Stimulated activated naive B cell treated with anti-CD40 and anti-IgM and Interleukin-4, amounts not matched to agents 10 μg/mL and 1 μg/mL and 100 μg/mL, for 72 hours (primary cell): ENCODE results near the gene DACH2.
A peak's percentile ranks its signal among the peaks of the same experiment; 100 is the strongest.

ENCODE experiments used
- ATAC-seq, 2 donors: fragments of 150-1000 bp; cut with Tn5 transposase; replicated peaks; 2 replicates each; pipeline ENCODE4 v1.10.0; 2021; ENCODE audit warnings: moderate library complexity in 1 of 2
- DNase-seq: peaks from one replicate; pipeline ENCODE4 v3.0.0; 2021
- H3K27ac Mint-ChIP-seq: one replicate; pipeline ENCODE4 v1.8.0; 2022; ENCODE audit warnings: mild to moderate bottlenecking, mixed read lengths
- H3K27me3 Mint-ChIP-seq, 2 donors: one replicate each; pipeline ENCODE4 v1.8.0; 2022; ENCODE audit warnings: mixed read lengths in 2 of 2
- H3K36me3 Mint-ChIP-seq, 2 donors: one replicate each; pipeline ENCODE4 v1.8.0; 2022; ENCODE audit warnings: mixed read lengths in 2 of 2, mild to moderate bottlenecking in 1 of 2
- H3K4me1 Mint-ChIP-seq, 2 donors: one replicate each; pipeline ENCODE4 v1.8.0; 2022; ENCODE audit warnings: mixed read lengths in 2 of 2, mild to moderate bottlenecking in 1 of 2
- H3K4me3 Mint-ChIP-seq, 2 donors: one replicate each; pipeline ENCODE4 v1.8.0; 2022; ENCODE audit warnings: mild to moderate bottlenecking in 2 of 2, mixed read lengths in 2 of 2, moderate library complexity in 1 of 2
- H3K9me3 Mint-ChIP-seq, 2 donors: one replicate each; pipeline ENCODE4 v1.8.0; 2022; ENCODE audit warnings: mixed read lengths in 2 of 2, mild to moderate bottlenecking in 1 of 2

The DACH2 gene

GRCh38 chrX:86379209-86379608 lies 231.0 kb downstream of the DACH2 start:
- Mint-ChIP-seq H3K36me3 (no peaks in the 10 kb centered on the region), H3K27ac (no peak overlapping the region), H3K9me3 (no peaks in the 10 kb centered on the region), H3K4me1 (no peaks in the 10 kb centered on the region), H3K4me3 (no peak overlapping the region), H3K27me3 (no peaks in the 10 kb centered on the region)
- ATAC-seq (no peak), DNase-seq (no peak)

GRCh38 chrX:86383681-86384540 lies 235.7 kb downstream of the DACH2 start:
- no peak overlapping the region for H3K4me3 Mint-ChIP-seq
- H3K27ac Mint-ChIP-seq: no peak overlapping the region
- no peaks in the 10 kb centered on the region for H3K36me3 Mint-ChIP-seq
- no peaks in the 10 kb centered on the region for H3K9me3 Mint-ChIP-seq
- no peak for DNase-seq
- no peak for ATAC-seq
- H3K27me3 Mint-ChIP-seq: no peaks in the 10 kb centered on the region
- H3K4me1 Mint-ChIP-seq: no peaks in the 10 kb centered on the region

- Mint-ChIP-seq H3K9me3 (no peaks in the 10 kb centered on the region), H3K27ac (no peak overlapping the region), H3K36me3 (no peaks in the 10 kb centered on the region), H3K4me1 (no peaks in the 10 kb centered on the region), H3K4me3 (no peak overlapping the region), H3K27me3 (no peaks in the 10 kb centered on the region)
- ATAC-seq: no peak
- no peak for DNase-seq
Observed at GRCh38 chrX:86407371-86407770, 259.1 kb downstream of the DACH2 start.

DNA sequence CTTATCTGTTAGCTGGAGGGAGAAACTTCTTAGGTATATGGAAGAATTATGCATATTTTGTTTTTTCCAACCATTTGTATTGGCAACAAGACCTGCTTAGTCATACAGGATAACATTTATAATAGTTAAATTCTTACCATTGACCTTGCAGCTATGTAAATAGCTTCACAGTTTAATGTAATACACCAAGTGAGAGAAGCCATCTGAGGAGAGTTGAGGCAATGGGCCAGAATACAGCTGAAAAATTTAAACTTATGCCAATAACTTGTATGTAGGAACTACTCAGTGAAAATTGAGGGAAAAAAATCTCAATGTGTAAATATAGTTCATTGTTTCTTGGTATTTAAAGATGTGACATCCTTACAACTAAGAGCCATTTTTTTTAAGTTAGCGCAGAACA lies 273.5 kb downstream of the DACH2 start:
- no peak for DNase-seq
- ATAC-seq: no peak
- H3K4me1 Mint-ChIP-seq: no peaks in the 10 kb centered on the region
- H3K27ac Mint-ChIP-seq: no peak overlapping the region
- no peak overlapping the region for H3K4me3 Mint-ChIP-seq
- no peaks in the 10 kb centered on the region for H3K9me3 Mint-ChIP-seq
- H3K27me3 Mint-ChIP-seq: no peaks in the 10 kb centered on the region
- no peaks in the 10 kb centered on the region for H3K36me3 Mint-ChIP-seq

DNA sequence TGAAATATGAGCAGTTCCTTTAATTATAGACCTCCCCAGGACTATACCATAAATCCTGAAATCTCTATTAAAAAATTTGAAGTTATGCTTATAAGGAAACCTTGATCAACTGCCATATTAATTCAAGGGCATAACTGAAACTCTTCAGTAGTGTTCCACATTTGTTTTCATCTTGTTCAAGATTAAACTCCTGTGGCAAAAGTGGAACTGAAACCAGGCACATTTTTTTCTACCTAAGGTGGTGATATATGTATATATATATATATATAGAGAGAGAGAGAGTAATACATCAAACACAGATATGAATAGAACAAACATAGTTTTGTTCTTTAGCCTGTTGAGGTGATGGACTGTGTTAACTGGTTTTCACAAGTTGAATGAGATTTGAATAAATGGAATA lies 287.9 kb downstream of the DACH2 start:
- no peaks in the 10 kb centered on the region for H3K4me1 Mint-ChIP-seq
- peaks cover 3 to 4% of the 10 kb centered on the region in 2 donors for H3K9me3 Mint-ChIP-seq
- no peaks in the 10 kb centered on the region for H3K27me3 Mint-ChIP-seq
- no peaks in the 10 kb centered on the region for H3K36me3 Mint-ChIP-seq
- DNase-seq (no peak), ATAC-seq (no peak)
- H3K27ac Mint-ChIP-seq: no peak overlapping the region
- H3K4me3 Mint-ChIP-seq: no peak overlapping the region

DNA sequence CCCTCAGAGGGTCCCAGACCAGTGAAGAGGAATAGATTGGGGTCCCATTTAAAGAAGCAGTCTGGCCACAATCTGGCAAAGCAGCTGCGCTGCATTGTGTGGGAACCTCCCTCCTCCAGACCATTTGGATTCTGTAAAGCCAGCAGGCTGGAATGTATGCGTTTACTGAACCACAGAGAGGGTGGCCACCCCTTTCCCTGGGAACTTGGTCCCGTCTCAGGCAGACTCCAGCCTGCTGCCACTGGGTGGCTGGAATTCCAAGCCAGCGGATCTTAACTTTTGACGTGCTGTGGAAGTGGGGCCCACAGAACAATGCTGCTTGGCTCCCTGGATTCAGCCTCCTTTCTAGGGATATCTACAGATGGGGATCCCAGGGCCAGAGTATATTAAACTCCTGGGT lies 307.2 kb downstream of the DACH2 start:
- peaks cover 4 to 5% of the 10 kb centered on the region in 2 donors for H3K9me3 Mint-ChIP-seq
- H3K36me3 Mint-ChIP-seq: no peaks in the 10 kb centered on the region
- no peaks in the 10 kb centered on the region for H3K27me3 Mint-ChIP-seq
- no peak overlapping the region for H3K27ac Mint-ChIP-seq
- DNase-seq: no peak
- no peaks in the 10 kb centered on the region for H3K4me1 Mint-ChIP-seq
- no peak for ATAC-seq
- no peak overlapping the region for H3K4me3 Mint-ChIP-seq

- Mint-ChIP-seq H3K27me3 (no peaks in the 10 kb centered on the region), H3K4me1 (no peaks in the 10 kb centered on the region), H3K27ac (no peak overlapping the region), H3K4me3 (no peak overlapping the region), H3K36me3 (no peaks in the 10 kb centered on the region), H3K9me3 (peaks cover 0 to 1% of the 10 kb centered on the region in 2 donors)
- DNase-seq: no peak
- no peak for ATAC-seq
Observed at GRCh38 chrX:86460760-86461159, 312.5 kb downstream of the DACH2 start.

GRCh38 chrX:86504297-86504696 lies 356.0 kb downstream of the DACH2 start:
- peaks cover 0 to 3% of the 10 kb centered on the region in 2 donors for H3K9me3 Mint-ChIP-seq
- H3K27ac Mint-ChIP-seq: no peak overlapping the region
- H3K4me1 Mint-ChIP-seq: no peaks in the 10 kb centered on the region
- H3K4me3 Mint-ChIP-seq: no peak overlapping the region
- no peaks in the 10 kb centered on the region for H3K36me3 Mint-ChIP-seq
- no peaks in the 10 kb centered on the region for H3K27me3 Mint-ChIP-seq
- no peak for ATAC-seq
- no peak for DNase-seq

- Mint-ChIP-seq H3K9me3 (peaks cover 0 to 3% of the 10 kb centered on the region in 2 donors), H3K27ac (no peak overlapping the region), H3K4me1 (no peaks in the 10 kb centered on the region), H3K36me3 (no peaks in the 10 kb centered on the region), H3K4me3 (no peak overlapping the region), H3K27me3 (no peaks in the 10 kb centered on the region)
- ATAC-seq (no peak), DNase-seq (no peak)
Observed at GRCh38 chrX:86507331-86507730, 359.1 kb downstream of the DACH2 start.

DNA sequence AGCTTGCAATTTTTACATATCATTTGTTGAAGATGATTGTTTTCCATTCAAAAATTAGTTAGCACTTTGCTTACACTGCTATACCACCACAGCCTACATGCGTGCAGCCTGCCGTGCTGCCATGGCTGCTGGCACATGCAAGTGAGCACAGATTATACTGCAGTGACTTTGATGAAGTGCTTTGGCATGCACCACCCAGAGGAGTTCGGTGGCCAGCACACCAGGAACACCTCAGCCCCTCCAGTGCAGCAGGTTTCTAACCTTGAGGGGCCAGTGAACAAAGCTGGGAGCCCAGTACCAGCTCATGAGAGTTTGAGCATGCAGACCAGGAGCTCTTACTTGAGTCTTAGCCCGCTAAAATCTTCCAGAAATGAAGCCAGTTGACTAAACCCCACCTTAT lies 431.5 kb downstream of the DACH2 start:
- Mint-ChIP-seq H3K27me3 (no peaks in the 10 kb centered on the region), H3K4me3 (no peak overlapping the region), H3K27ac (no peak overlapping the region), H3K9me3 (peaks cover 0 to 10% of the 10 kb centered on the region in 2 donors), H3K4me1 (no peaks in the 10 kb centered on the region), H3K36me3 (no peaks in the 10 kb centered on the region)
- ATAC-seq: no peak
- DNase-seq: no peak

- no peak for DNase-seq
- no peak overlapping the region for H3K4me3 Mint-ChIP-seq
- peak; percentile 33 to 82 for ATAC-seq
- no peak overlapping the region for H3K27ac Mint-ChIP-seq
- H3K27me3 Mint-ChIP-seq: no peaks in the 10 kb centered on the region
- no peaks in the 10 kb centered on the region for H3K4me1 Mint-ChIP-seq
- no peaks in the 10 kb centered on the region for H3K36me3 Mint-ChIP-seq
- H3K9me3 Mint-ChIP-seq: peaks cover 4 to 15% of the 10 kb centered on the region in 2 donors
Observed at GRCh38 chrX:86604607-86605006, 456.4 kb downstream of the DACH2 start.

DNA sequence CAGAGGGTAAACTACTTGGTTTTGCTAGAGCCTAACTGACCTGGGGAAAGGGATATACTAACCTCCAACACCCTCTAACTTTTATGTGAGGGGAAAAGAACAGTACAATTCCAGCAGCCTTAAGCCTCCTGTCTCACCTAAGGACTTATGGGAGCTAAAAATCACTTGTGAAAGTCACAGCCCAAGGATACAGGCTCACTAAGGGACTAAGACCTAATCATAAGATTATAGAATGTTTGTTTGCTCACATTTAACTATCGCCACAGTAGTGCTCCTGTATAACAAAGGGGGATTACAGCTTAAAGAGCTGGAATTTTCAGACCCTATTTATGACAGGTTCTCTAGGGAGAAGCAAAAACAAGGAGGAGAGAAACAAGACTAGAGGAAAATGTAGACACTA lies 548.7 kb downstream of the DACH2 start:
- H3K27me3 Mint-ChIP-seq: no peaks in the 10 kb centered on the region
- no peaks in the 10 kb centered on the region for H3K36me3 Mint-ChIP-seq
- no peak for DNase-seq
- H3K4me3 Mint-ChIP-seq: no peak overlapping the region
- no peak for ATAC-seq
- H3K9me3 Mint-ChIP-seq: no peaks in the 10 kb centered on the region
- no peak overlapping the region for H3K27ac Mint-ChIP-seq
- no peaks in the 10 kb centered on the region for H3K4me1 Mint-ChIP-seq

DNA sequence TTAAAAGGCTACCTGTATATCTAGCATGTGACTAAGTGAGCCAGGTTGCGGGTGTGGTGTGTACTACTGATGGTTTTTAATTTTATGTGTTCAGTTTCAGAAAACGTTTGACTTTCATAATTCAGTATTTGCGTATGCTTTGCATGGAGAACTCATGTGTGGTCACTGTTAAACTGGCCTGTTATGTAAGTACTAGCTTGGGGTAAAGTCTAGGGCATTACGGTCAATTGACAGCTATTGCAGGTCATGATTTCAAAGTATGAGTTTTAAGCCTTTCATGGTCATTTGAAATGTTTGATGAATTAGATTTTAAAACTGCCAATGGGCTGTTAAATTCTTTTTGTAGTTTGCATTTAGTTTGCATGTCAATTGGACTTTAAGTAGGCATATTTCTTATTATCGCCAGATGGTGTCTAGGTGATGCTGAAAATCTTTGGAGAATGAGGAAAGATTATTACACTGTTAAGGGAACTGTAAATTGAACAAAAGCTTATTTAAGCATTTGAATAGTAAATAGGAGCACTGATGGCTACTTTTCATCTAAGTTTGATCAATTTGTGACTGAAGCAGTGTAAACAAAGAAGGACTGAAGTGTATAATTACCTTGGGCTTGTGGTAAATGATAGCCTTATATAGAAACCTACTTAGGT lies 563.4 kb downstream of the DACH2 start:
- H3K4me3 Mint-ChIP-seq: no peak overlapping the region
- no peaks in the 10 kb centered on the region for H3K27me3 Mint-ChIP-seq
- H3K36me3 Mint-ChIP-seq: no peaks in the 10 kb centered on the region
- no peaks in the 10 kb centered on the region for H3K4me1 Mint-ChIP-seq
- H3K27ac Mint-ChIP-seq: no peak overlapping the region
- peaks cover 1 to 4% of the 10 kb centered on the region in 2 donors for H3K9me3 Mint-ChIP-seq
- ATAC-seq (no peak), DNase-seq (no peak)

DNA sequence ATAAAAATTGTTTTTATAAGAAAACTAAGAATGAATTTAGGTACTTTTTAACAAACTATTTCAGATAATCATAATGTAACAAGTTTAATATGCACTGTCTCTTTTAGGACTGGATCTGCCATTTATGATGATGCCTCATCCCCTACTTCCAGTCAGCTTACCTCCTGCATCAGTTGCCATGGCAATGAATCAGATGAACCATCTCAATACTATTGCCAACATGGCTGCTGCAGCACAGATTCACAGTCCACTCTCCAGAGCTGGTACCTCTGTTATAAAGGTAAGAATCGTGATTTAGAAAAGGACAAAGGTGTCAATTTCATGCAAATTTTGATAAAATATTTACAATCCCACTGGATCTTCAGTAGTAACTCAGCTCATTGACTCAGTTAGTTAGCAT lies 566.2 kb downstream of the DACH2 start:
- Mint-ChIP-seq H3K36me3 (no peaks in the 10 kb centered on the region), H3K4me3 (no peak overlapping the region), H3K27ac (no peak overlapping the region)

GRCh38 chrX:86724277-86724676 lies 576.0 kb downstream of the DACH2 start:
- H3K27ac Mint-ChIP-seq: no peak overlapping the region
- H3K27me3 Mint-ChIP-seq: no peaks in the 10 kb centered on the region
- H3K36me3 Mint-ChIP-seq: no peaks in the 10 kb centered on the region
- H3K4me1 Mint-ChIP-seq: no peaks in the 10 kb centered on the region
- H3K4me3 Mint-ChIP-seq: no peak overlapping the region
- peaks cover 3 to 10% of the 10 kb centered on the region in 2 donors for H3K9me3 Mint-ChIP-seq
- no peak for ATAC-seq
- no peak for DNase-seq

More for the DNA sequence above, 566.2 kb downstream of the DACH2 start:
- H3K4me1 Mint-ChIP-seq: no peaks in the 10 kb centered on the region
- no peaks in the 10 kb centered on the region for H3K27me3 Mint-ChIP-seq
- H3K9me3 Mint-ChIP-seq: peaks cover 0 to 1% of the 10 kb centered on the region in 2 donors
- DNase-seq (no peak), ATAC-seq (no peak)
